NT2/D1 (cell line): ENCODE results near the gene YIPF5.
A peak's percentile ranks its signal among the peaks of the same experiment; 100 is the strongest.

Experiments used
- DNase-seq: peaks from one replicate; pipeline ENCODE4 v3.0.0-alpha.2; 2011; ENCODE audit warnings: low read depth, low spot score
- H3K27me3 ChIP-seq: 2 replicates; pipeline ENCODE4 v1.6.0; 2011; ENCODE audit warnings: mild to moderate bottlenecking; ENCODE audit not compliant: insufficient read length, insufficient read depth
- H3K36me3 ChIP-seq: 2 replicates; pipeline ENCODE4 v1.6.1; 2011; ENCODE audit warnings: mild to moderate bottlenecking, low read length, mixed read lengths; ENCODE audit not compliant: insufficient read depth, insufficient read length
- H3K4me1 ChIP-seq: 2 replicates; pipeline ENCODE4 v1.5.1; 2011; ENCODE audit not compliant: insufficient read depth, insufficient read length
- H3K4me3 ChIP-seq: 2 replicates; pipeline ENCODE4 v1.5.1; 2011; ENCODE audit warnings: low read depth; ENCODE audit not compliant: insufficient read length
- H3K9ac ChIP-seq: 2 replicates; pipeline ENCODE4 v1.6.0; 2011; ENCODE audit warnings: low read depth; ENCODE audit not compliant: insufficient read length
- H3K9me3 ChIP-seq: 2 replicates; pipeline ENCODE4 v1.5.1; 2011; ENCODE audit warnings: mild to moderate bottlenecking, low read length; ENCODE audit not compliant: insufficient read depth
- SUZ12 ChIP-seq: IDR thresholded peaks from 2 replicates; pipeline ENCODE4 v1.6.1; 2011; ENCODE audit not compliant: insufficient read length, insufficient read depth; ENCODE audit errors: extremely low read depth
- YY1 ChIP-seq: IDR thresholded peaks from 2 replicates; pipeline ENCODE4 v1.6.1; 2011; ENCODE audit not compliant: insufficient read length, insufficient read depth
- ZNF274 ChIP-seq: IDR thresholded peaks from 2 replicates; pipeline ENCODE4 v1.6.1; 2011; ENCODE audit warnings: mild to moderate bottlenecking, low read depth, low read length

Gene YIPF5

DNA sequence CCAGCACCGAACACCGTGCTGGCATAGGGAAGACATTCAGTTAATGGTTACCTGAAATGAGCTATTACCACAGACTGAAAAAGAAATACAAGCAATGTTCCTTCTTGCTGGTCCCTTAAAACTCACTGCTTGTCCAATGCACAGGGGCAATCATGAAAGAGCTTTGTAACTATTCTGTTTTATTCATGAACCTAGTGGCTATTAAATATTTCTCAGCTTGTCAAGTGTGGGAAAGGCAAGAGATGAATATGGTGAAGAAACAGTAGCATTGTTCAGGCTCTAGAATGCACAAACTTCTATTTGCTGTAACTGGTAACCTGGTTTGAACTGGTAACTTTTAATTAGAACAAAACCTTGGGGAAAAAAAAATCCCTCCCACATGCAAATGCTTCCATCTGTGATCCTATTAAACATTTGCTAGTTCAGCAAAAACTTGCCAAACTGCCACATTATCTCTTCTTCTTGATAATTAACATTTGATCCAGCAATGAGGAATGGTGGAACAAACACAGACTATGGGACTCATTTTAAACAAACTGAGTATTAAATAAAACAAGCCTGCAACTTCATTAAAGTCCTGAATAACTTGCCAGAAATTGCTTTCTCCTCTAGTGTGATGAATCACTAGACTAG lies 36.1 kb downstream of the YIPF5 start:
- Histone ChIP-seq H3K36me3 (no peaks in the 10 kb centered on the region), H3K9me3 (peaks cover 5% of the 10 kb centered on the region; the same call in 1 of the 2 replicates), H3K9ac (no peak overlapping the region), H3K4me3 (no peak overlapping the region), H3K27me3 (no peaks in the 10 kb centered on the region), H3K4me1 (no peaks in the 10 kb centered on the region)
- no peak for DNase-seq
- TF ChIP-seq ZNF274 (no peak), SUZ12 (no peak), YY1 (no peak)

DNA sequence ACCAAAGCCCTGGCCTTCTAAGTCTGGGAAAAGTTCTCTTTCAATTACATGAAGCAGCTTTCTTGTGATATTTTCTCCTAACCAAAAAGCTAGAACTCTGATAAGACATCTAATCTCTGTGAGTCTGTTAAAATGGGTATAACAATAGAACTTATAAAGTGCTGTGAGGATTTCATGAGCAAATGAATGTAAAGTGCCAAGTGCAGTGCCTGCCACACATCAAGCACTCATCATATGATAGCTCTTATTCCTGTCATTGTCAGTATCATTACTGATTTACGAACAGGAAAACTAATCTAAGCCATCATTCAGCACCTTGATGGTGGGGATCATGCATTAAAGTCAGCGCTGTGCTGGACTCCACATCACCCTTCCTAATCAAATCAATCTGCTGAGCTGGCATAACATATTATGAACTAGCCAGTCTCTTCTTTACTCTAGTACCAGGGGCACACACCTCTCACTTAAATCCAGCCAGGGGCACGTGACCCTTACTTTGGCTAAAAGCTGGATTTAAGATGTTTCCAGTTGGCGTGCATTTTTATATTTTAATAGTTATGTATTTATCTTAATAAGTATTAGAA lies 37.3 kb downstream of the YIPF5 start:
- no peak for DNase-seq
- H3K27me3 ChIP-seq: no peaks in the 10 kb centered on the region

DNA sequence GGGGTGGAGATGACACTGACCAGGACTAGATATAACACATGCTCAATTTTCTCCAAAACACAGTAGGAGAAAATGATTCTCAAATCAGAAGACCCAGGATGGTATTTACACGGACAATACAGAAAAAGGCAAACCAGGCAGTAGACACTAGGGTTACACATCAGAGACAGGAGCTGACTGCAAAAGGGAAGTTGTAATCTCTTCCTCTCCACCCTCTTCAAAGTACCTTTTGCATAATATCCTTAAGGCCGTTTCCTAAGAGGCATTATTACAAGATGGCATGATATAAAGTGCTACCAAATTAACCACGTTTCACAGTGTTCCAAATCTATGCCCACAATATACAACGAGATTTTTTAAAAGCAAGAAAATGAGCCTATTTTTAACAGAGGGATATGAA lies 39.2 kb downstream of the YIPF5 start:
- Histone ChIP-seq H3K9me3 (peaks cover 5% of the 10 kb centered on the region; the same call in 1 of the 2 replicates), H3K36me3 (no peaks in the 10 kb centered on the region), H3K4me3 (no peak overlapping the region), H3K27me3 (no peaks in the 10 kb centered on the region), H3K9ac (no peak overlapping the region), H3K4me1 (no peaks in the 10 kb centered on the region)
- no peak for DNase-seq
- TF ChIP-seq ZNF274 (no peak), YY1 (no peak), SUZ12 (no peak)

More for the DNA sequence above, 37.3 kb downstream of the YIPF5 start:
- Histone ChIP-seq H3K4me1 (no peaks in the 10 kb centered on the region), H3K36me3 (no peaks in the 10 kb centered on the region), H3K4me3 (no peak overlapping the region), H3K9me3 (peaks cover 5% of the 10 kb centered on the region; the same call in 1 of the 2 replicates), H3K9ac (no peak overlapping the region)
- TF ChIP-seq YY1 (no peak), SUZ12 (no peak), ZNF274 (no peak)

DNA sequence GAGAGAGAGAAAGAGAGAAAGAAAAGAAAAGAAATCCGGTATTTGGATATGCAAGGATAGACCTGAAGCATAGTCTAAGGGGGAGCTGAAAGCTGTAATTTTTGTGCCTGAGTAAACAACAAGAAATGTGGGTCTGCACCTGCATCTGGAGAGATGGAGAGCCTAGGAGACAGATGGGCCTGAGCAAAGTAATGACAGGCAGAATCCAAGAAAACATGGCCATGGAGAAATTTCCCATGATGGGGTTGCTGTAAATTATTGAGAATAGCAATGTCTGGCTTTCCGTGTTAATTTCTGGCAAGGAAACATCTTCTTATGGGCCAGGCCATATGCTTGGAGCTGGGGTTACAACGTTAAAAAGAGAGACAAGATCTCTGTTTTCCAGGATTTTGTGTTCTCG lies 40.2 kb downstream of the YIPF5 start:
- Histone ChIP-seq H3K27me3 (no peaks in the 10 kb centered on the region), H3K4me3 (no peak overlapping the region), H3K9ac (no peak overlapping the region), H3K36me3 (no peaks in the 10 kb centered on the region), H3K4me1 (peaks cover 2% of the 10 kb centered on the region), H3K9me3 (peaks cover 5% of the 10 kb centered on the region; the same call in 1 of the 2 replicates)
- DNase-seq: no peak
- TF ChIP-seq SUZ12 (no peak), ZNF274 (no peak), YY1 (no peak)

DNA sequence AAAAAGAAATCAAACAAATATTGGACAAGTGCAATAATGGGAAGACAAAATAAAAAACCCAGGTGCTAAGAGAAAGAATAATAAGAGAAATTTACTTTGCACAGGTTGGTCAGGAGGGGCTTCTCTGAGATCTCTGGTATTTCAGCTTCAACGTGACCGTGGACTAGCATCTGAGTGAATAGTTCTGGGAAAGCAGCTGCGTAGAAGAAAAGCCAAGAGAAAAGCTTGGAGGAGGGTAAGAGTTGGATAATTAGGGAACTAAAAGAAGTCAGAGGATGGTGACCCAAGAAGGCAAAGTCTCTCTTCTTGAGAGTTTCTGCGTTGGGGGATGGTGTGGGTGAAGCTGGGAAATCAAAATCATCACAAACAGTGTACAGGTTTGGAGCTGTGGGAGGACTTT lies 41.6 kb downstream of the YIPF5 start:
- Histone ChIP-seq H3K9ac (no peak overlapping the region), H3K4me1 (peaks cover 2% of the 10 kb centered on the region), H3K36me3 (no peaks in the 10 kb centered on the region), H3K9me3 (peaks cover 5% of the 10 kb centered on the region; the same call in 1 of the 2 replicates), H3K4me3 (no peak overlapping the region), H3K27me3 (no peaks in the 10 kb centered on the region)
- TF ChIP-seq SUZ12 (no peak), YY1 (no peak), ZNF274 (no peak)
- DNase-seq: no peak

DNA sequence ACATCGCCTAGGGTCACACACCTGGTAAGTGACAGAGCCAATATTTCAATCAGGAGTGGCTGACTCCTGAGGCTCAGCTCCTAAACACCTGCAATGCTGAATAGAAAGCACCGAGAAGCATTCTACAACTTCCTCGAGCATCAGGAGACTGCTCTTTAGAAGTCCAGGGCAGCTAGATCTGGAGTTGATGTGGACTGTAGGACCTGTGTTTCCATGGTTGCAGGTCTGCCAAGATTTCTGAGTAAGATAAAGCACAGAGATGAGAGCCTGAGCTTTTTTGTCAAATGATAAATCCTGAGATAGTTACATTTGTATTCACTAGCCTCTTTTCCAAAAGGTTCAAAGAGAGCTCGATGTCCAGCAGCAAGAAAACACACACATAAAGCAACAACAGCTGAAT lies 43.8 kb downstream of the YIPF5 start:
- H3K4me3 ChIP-seq: no peak overlapping the region
- H3K36me3 ChIP-seq: no peaks in the 10 kb centered on the region
- H3K27me3 ChIP-seq: no peaks in the 10 kb centered on the region
- peaks cover 2% of the 10 kb centered on the region for H3K4me1 ChIP-seq
- TF ChIP-seq ZNF274 (no peak), SUZ12 (no peak), YY1 (no peak)
- DNase-seq: no peak
- H3K9ac ChIP-seq: no peak overlapping the region
- no peaks in the 10 kb centered on the region for H3K9me3 ChIP-seq

DNA sequence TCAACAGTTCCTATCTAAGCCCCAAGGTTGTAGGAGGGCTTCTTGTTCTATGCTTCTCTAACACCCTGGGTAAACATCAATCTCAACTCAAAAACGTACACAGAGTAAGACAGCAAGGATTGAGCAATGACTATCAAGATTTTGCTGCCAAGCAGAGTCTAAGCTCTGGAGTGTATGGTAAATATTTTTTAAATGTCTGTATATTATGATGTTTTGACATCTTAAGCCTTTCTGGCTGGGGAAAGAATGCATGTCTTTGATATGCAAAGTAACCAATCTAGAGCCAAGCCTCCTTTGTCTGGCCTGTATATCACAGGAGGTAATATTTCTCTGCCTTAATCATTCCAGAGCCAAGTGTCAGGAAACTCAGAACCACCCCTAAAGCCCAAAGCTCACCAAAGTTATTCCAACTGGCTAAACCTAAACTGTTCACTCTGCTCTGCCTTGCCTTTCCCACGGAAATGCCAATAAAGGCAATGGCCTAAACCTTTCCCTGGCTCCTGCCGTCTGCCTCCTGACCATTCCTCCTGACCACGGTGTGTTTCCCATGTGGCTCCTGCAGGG lies 45.2 kb downstream of the YIPF5 start:
- Histone ChIP-seq H3K4me3 (no peak overlapping the region), H3K4me1 (peaks cover 2% of the 10 kb centered on the region), H3K27me3 (no peaks in the 10 kb centered on the region), H3K36me3 (no peaks in the 10 kb centered on the region), H3K9me3 (no peaks in the 10 kb centered on the region), H3K9ac (no peak overlapping the region)
- TF ChIP-seq ZNF274: no peak
- no peak for TF ChIP-seq YY1
- no peak for TF ChIP-seq SUZ12
- peak; percentile 1 for DNase-seq
